ENCODE data around the gene PEX12. TPM values are rescaled to one million over a fixed set of nuclear protein-coding genes. Genes with fewer than 3 reads are reported as not detected.
"Not testable (repeated sequence)": the region's sequence is repeated elsewhere in the genome, so short reads cannot be mapped to it uniquely, and the experiment has no call there.

Gene PEX12
- total RNA-seq, 1 donor from 2014 or later, result 3.9 TPM

DNA sequence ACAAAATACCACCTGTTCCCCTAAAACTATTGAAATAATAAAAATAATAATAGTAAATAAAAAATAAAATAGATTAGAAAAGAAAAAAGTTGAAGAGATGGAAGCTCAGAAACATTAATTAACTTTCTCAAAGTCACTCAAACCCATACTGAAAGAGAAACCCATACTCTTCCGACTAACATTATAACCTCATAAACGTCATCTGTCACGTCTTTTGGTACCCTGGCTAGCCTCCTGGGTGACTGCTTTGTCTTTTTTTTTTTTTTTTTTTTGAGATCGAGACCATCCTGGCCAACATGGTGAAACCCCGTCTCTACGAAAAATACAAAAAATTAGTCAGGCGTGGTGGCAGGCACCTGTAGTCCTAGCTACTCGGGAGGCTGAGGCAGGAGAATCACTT is 48.5 kb downstream of the PEX12 start:
- H3K9me3 ChIP-seq (ENCODE audit: insufficient read depth, low read depth, low read length), result no peaks in the 10 kb centered on the region
- H3K27ac ChIP-seq (ENCODE audit: low read depth, low read length), result no peak overlapping the region
- no peak overlapping the region for H2AFZ ChIP-seq (ENCODE audit: low read depth, low read length)
- Mint-ChIP-seq H3K9me3 (ENCODE audit: unreplicated experiment) (peaks cover 13% of the 10 kb centered on the region), H3K4me1 (ENCODE audit: low read depth, unreplicated experiment) (no peaks in the 10 kb centered on the region), H3K4me3 (ENCODE audit: unreplicated experiment) (no peak overlapping the region), H3K27me3 (ENCODE audit: low read depth, unreplicated experiment) (peaks cover 16% of the 10 kb centered on the region), H3K27ac (ENCODE audit: unreplicated experiment) (no peak overlapping the region), H3K36me3 (ENCODE audit: low read depth, unreplicated experiment) (no peaks in the 10 kb centered on the region)
- no peak for DNase-seq (ENCODE audit: low read depth)
- H3K4me2 ChIP-seq (ENCODE audit: low read length), result no peak overlapping the region
- peaks cover 5% of the 10 kb centered on the region for H3K27me3 ChIP-seq (ENCODE audit: insufficient read depth, low read length)
- H3K9ac ChIP-seq (ENCODE audit: low read length), result no peak overlapping the region
- H3K36me3 ChIP-seq (ENCODE audit: insufficient read depth, low read length), result no peaks in the 10 kb centered on the region
- no peak for FAIRE-seq
- no peak overlapping the region for H3K4me3 ChIP-seq (ENCODE audit: insufficient read depth, low read depth, low read length)
- H3K79me2 ChIP-seq (ENCODE audit: insufficient read depth, low read length), result no peaks in the 10 kb centered on the region
- TF ChIP-seq EZH2 (IDR thresholded peaks at IDR 0.05; ENCODE audit: insufficient read depth, low read length) (no peak), CTCF (IDR thresholded peaks at IDR 0.05; ENCODE audit: insufficient read depth, low read depth, low read length) (no peak)
- no peaks in the 10 kb centered on the region for H4K20me1 ChIP-seq (ENCODE audit: insufficient read depth, low read length)
- H3K4me1 ChIP-seq (ENCODE audit: insufficient read depth, low read length), result no peaks in the 10 kb centered on the region

- H3K36me3 Mint-ChIP-seq (ENCODE audit: low read depth, unreplicated experiment); H2AFZ ChIP-seq (ENCODE audit: low read depth, low read length); H3K36me3 ChIP-seq (ENCODE audit: insufficient read depth, low read length); H3K27ac ChIP-seq (ENCODE audit: low read depth, low read length); H3K4me2 ChIP-seq (ENCODE audit: low read length); H4K20me1 ChIP-seq (ENCODE audit: insufficient read depth, low read length); H3K4me1 ChIP-seq (ENCODE audit: insufficient read depth, low read length); H3K79me2 ChIP-seq (ENCODE audit: insufficient read depth, low read length); DNase-seq (ENCODE audit: low read depth); H3K9me3 ChIP-seq (ENCODE audit: insufficient read depth, low read depth, low read length); H3K4me3 ChIP-seq (ENCODE audit: insufficient read depth, low read depth, low read length); H3K27ac Mint-ChIP-seq (ENCODE audit: unreplicated experiment); H3K9ac ChIP-seq (ENCODE audit: low read length); H3K4me3 Mint-ChIP-seq (ENCODE audit: unreplicated experiment); FAIRE-seq; H3K27me3 ChIP-seq (ENCODE audit: insufficient read depth, low read length); H3K4me1 Mint-ChIP-seq (ENCODE audit: low read depth, unreplicated experiment): not testable (repeated sequence)
- peaks cover 13% of the 10 kb centered on the region for H3K9me3 Mint-ChIP-seq (ENCODE audit: unreplicated experiment)
- H3K27me3 Mint-ChIP-seq (ENCODE audit: low read depth, unreplicated experiment), result peaks cover 11% of the 10 kb centered on the region
Observed at GRCh38 chr17:35529326-35529725, 49.0 kb downstream of the PEX12 start.

Other genes with a start within 250 kb of the PEX12 start
- 0.25 and 0.75 TPM in 2 replicates for gene SLFN11, start 204.9 kb downstream of the PEX12 start, total RNA-seq
- 39.3 and 52.5 TPM in 2 replicates for gene SLFN12, start 146.1 kb downstream of the PEX12 start, total RNA-seq
- gene SLFN13, start 129.8 kb downstream of the PEX12 start, total RNA-seq, result 1.5 and 2.7 TPM in 2 replicates
- gene SLFN12L, start 40.9 kb downstream of the PEX12 start, total RNA-seq, result 0.14 TPM in 1 of 2 replicates, not detected in the other
- not detected in 2 replicates for gene SLFN14, start 17.8 kb downstream of the PEX12 start, total RNA-seq
- 288 and 313 TPM in 2 replicates for gene AP2B1, start 8.8 kb upstream of the PEX12 start, total RNA-seq
- gene RASL10B, start 153.1 kb upstream of the PEX12 start, total RNA-seq, result 19.1 and 21.7 TPM in 2 replicates
- 0.07 TPM in 1 of 2 replicates, not detected in the other for gene GAS2L2, start 174.7 kb upstream of the PEX12 start, total RNA-seq
- not detected in 2 replicates for gene C17orf50, start 182.3 kb upstream of the PEX12 start, total RNA-seq
- gene MMP28, start 217.1 kb upstream of the PEX12 start, total RNA-seq, result 1.2 and 2.6 TPM in 2 replicates
- gene TAF15, start 230.9 kb upstream of the PEX12 start, total RNA-seq, result 153 and 156 TPM in 2 replicates

Measured in astrocyte (in vitro differentiated cells and primary cell).